ENCODE results near the gene KAZN.

The KAZN gene

DNA sequence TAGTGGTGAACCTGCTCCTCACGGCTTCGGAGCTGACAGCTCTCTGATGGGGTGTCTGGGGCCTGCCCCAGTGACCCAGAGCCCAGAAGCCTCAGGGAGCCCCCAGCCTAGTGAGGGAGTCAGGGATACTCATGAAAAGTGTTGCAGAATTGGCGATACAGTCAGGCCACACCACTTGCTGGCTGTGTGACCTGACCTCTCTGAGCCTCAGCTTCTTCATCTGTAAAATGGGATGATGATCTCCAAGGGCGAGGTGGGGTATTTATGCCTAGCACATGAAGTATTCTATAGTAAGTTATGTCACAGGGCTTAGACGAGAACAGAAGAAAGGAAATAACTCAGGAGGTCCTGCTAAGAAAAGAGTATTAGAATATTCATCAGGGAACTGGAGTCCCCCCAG, 556.7 kb downstream of the KAZN start:
- Histone ChIP-seq H3K36me3 (ENCODE audit: insufficient read depth, low read depth, low read length) (no peaks in the 10 kb centered on the region), H3K27ac (ENCODE audit: low read length) (no peak overlapping the region), H3K9ac (ENCODE audit: low read depth, low read length) (no peak overlapping the region), H3K9me3 (ENCODE audit: insufficient read depth, low read depth, low read length) (no peaks in the 10 kb centered on the region), H3K4me1 (ENCODE audit: insufficient read depth, low read length) (peaks cover 2% of the 10 kb centered on the region; the same call in 1 of the 2 replicates), H3K4me3 (ENCODE audit: low read length) (peak overlapping the region; percentile 82; the same call in 1 of the 2 replicates), H3K27me3 (ENCODE audit: insufficient read depth, low read length) (peaks cover 47% of the 10 kb centered on the region)

DNA sequence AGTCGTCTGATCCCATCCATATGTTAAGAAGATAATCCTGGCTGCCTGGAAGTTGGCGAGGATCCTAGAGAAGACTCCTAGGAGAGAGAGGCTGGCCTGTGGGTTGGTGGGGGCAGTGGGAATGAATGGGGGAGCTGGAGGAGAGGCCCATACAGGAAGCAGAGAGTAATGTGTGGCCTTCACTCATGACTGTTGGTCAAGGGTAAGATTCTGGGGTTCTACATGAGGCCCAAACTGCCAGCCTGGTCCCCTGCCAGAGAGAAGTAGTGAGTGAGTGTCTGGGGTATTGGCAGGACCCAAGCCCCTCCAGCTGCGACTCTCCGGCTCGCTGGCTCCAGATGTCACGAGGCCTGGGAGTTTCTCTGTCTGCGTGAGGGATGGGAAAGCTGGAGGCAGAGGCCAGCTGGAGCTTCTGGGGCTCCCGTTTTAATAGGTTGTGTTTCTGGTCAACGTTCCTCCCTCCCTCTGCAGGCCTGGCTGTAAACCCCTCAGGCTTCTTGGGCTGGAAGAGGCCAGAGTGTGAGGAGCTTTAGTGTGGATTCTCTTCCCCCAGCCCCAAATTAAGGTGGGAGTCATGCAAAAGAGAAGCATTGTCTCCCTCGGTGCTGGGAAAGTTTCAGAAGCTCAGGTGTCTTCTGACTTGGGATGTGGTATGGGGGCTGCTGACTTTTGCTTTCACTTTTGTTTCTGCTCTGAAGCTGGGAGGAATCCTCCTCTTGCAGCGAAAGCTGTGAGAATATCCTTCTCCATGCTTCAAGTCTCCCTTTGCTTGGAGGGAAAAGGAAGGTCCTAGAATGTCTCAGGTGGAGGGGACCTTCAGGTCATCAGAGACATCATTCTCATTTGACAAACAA, 557.6 kb downstream of the KAZN start:
- Histone ChIP-seq H3K36me3 (ENCODE audit: insufficient read depth, low read depth, low read length) (no peaks in the 10 kb centered on the region), H3K4me3 (ENCODE audit: low read length) (no peak overlapping the region; the same call in 1 of the 2 replicates), H3K27me3 (ENCODE audit: insufficient read depth, low read length) (peaks cover 38% of the 10 kb centered on the region), H3K9ac (ENCODE audit: low read depth, low read length) (no peak overlapping the region), H3K27ac (ENCODE audit: low read length) (no peak overlapping the region), H3K9me3 (ENCODE audit: insufficient read depth, low read depth, low read length) (no peaks in the 10 kb centered on the region), H3K4me1 (ENCODE audit: insufficient read depth, low read length) (peaks cover 2% of the 10 kb centered on the region; the same call in 1 of the 2 replicates)

DNA sequence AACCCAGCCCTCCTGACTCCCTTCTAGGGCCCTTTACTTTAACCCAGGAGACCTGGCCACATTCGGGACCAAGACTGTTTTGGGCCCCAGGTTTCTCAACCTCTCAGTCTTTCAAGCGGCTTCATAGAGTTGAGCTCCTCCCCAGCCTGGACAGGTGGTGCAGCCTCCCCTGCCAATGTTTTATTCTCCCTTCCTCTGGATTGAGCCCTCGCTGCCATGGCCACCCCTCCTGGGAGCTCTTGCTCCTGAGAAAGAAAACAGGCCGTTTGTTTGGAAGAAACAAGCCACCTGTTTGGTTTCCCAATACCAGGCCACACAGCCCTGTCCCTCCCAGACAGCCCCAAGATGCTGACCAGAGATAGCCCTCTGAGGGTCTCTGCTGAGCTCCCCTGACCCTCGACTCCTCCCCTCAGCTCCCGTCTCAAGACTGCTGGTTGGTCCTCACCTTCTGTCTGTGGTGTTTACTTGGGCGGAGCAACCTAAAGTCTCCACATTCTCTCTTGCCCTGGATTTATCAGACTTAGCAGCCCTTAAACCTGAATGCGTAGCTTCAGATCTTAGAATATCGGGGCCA, 558.4 kb downstream of the KAZN start:
- no peak overlapping the region for H3K4me3 ChIP-seq (ENCODE audit: low read length)
- H3K27ac ChIP-seq (ENCODE audit: low read length), result no peak overlapping the region
- peaks cover 2% of the 10 kb centered on the region; the same call in 1 of the 2 replicates for H3K4me1 ChIP-seq (ENCODE audit: insufficient read depth, low read length)
- no peak overlapping the region for H3K9ac ChIP-seq (ENCODE audit: low read depth, low read length)
- no peaks in the 10 kb centered on the region for H3K9me3 ChIP-seq (ENCODE audit: insufficient read depth, low read depth, low read length)
- H3K27me3 ChIP-seq (ENCODE audit: insufficient read depth, low read length), result peaks cover 30% of the 10 kb centered on the region
- no peaks in the 10 kb centered on the region for H3K36me3 ChIP-seq (ENCODE audit: insufficient read depth, low read depth, low read length)

DNA sequence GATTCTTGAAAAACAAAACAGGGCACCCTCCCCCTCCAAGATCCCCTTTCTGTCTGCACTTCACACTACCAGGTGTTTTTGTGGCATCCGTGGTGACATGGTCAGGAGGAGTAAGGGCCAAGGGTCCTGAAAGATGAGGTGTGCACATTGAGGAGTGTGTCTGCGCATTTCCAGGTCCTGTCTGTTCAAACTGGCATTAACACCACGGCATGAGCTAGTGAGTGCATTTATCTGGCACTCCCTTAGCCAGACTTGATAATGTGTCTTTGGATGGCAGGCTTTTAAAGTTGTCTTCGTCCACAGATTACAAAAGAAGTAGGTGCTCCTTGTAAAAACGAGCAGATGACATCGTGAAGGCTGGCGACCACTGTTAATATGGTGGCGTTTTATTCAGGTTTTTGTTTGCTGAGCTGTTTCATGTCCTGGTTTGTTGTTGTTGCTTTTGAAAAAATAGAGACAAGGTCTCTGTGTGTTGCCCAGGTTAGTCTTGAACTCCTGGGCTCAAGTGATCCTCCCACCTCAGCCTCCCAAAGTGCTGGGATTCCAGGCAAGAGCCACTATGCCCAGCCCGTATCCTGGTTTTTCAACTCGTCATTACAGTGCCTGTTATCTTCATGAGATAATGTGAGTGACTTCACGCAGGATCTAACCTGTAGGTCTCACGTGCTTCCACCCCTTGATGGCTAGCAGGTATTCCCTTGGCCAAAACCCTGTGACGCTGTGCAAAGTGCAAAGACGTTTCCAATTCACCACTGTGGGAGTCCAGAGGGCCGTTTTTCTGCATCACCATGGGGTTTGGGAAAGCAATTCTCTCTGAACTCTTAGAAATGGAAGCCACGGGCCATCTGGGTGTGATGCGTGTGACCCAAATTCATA, 559.3 kb downstream of the KAZN start:
- Histone ChIP-seq H3K4me3 (ENCODE audit: low read length) (no peak overlapping the region), H3K36me3 (ENCODE audit: insufficient read depth, low read depth, low read length) (no peaks in the 10 kb centered on the region), H3K4me1 (ENCODE audit: insufficient read depth, low read length) (0 out of 2 replicates have a peak, but pooled peaks cover 2% of the 10 kb centered on the region), H3K27me3 (ENCODE audit: insufficient read depth, low read length) (peaks cover 24% of the 10 kb centered on the region), H3K27ac (ENCODE audit: low read length) (no peak overlapping the region), H3K9ac (ENCODE audit: low read depth, low read length) (no peak overlapping the region), H3K9me3 (ENCODE audit: insufficient read depth, low read depth, low read length) (no peaks in the 10 kb centered on the region)

DNA sequence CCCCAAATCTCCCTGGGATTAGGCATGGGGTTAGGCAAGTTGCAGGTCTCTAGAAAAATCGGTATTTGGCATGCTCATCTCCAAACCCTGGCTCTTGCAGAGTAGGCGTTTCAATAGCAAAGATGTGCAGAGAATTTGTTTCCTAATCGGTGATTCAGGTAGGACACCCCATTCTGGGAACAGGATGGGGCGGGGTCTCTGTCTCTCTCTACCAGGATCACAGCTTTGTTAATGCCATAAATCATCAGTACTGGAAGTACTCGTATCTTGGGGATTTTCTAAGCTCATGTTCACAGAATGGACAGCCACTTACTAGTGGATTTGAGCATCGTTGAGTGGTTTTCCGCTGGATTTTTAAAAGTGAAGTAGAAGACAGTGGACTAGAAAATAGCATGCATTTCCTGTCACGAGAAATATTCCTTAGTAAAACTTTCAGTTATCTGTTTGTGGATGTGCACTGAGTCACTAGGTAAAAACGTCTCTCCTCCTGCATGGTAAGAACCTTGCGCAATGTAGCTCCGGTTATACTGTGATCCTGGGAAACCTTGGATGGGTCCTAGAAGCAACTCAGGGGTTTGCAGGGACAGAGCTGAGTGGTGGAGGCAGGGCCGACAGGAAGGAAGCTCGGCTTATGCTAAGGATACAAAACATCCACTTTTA, 560.2 kb downstream of the KAZN start:
- H3K27me3 ChIP-seq (ENCODE audit: insufficient read depth, low read length), result peaks cover 18% of the 10 kb centered on the region
- no peaks in the 10 kb centered on the region for H3K9me3 ChIP-seq (ENCODE audit: insufficient read depth, low read depth, low read length)
- 0 out of 2 replicates have a peak, but pooled peaks cover 2% of the 10 kb centered on the region for H3K4me1 ChIP-seq (ENCODE audit: insufficient read depth, low read length)
- no peak overlapping the region for H3K27ac ChIP-seq (ENCODE audit: low read length)
- H3K36me3 ChIP-seq (ENCODE audit: insufficient read depth, low read depth, low read length), result no peaks in the 10 kb centered on the region
- H3K4me3 ChIP-seq (ENCODE audit: low read length), result no peak overlapping the region
- H3K9ac ChIP-seq (ENCODE audit: low read depth, low read length), result no peak overlapping the region

DNA sequence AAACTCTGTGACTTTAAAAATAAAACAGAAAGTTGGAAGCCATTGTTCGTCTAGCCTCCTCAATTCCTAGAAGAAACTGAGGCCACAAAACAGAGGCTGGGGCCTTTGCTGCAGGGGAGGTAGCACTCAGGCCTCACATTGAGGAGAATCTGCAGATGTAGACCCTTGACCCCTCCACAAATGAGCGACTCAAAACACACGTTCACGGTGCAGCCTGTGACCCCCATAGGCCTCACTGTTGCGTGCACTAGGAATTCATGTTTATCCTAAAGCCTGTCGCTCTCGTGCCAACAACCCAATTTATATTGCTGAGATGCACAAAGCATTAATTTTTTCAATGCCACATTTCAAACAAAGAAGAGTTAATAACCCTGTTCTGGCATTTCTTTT, 560.7 kb downstream of the KAZN start:
- H3K36me3 ChIP-seq (ENCODE audit: insufficient read depth, low read depth, low read length), result no peaks in the 10 kb centered on the region
- no peak overlapping the region for H3K9ac ChIP-seq (ENCODE audit: low read depth, low read length)
- H3K27ac ChIP-seq (ENCODE audit: low read length), result no peak overlapping the region
- H3K9me3 ChIP-seq (ENCODE audit: insufficient read depth, low read depth, low read length), result no peaks in the 10 kb centered on the region
- H3K4me1 ChIP-seq (ENCODE audit: insufficient read depth, low read length), result 0 out of 2 replicates have a peak, but pooled peaks cover 2% of the 10 kb centered on the region
- peaks cover 15% of the 10 kb centered on the region for H3K27me3 ChIP-seq (ENCODE audit: insufficient read depth, low read length)
- no peak overlapping the region for H3K4me3 ChIP-seq (ENCODE audit: low read length)

DNA sequence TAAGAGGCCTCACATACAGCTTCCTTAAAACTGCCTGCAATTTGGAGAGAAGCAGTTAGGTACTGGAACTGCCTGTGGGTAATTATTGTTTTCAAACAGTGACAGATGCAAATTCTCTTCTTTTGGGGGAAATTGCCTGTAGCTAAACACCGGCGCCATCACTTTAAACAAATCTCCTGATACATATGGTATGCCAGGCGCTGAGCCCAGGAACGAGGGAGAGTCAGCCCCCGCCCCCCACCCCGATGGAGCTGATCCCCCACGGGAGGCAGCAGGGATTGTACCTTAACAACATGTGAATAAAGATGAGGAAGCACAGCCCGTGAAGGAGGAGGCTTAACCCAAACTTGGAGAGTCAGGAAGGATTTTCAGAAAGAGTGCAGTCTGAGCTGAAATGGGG, 562.1 kb downstream of the KAZN start:
- no peak overlapping the region for H3K27ac ChIP-seq (ENCODE audit: low read length)
- H3K4me3 ChIP-seq (ENCODE audit: low read length), result no peak overlapping the region
- no peak overlapping the region for H3K9ac ChIP-seq (ENCODE audit: low read depth, low read length)
- H3K36me3 ChIP-seq (ENCODE audit: insufficient read depth, low read depth, low read length), result no peaks in the 10 kb centered on the region
- H3K4me1 ChIP-seq (ENCODE audit: insufficient read depth, low read length), result no peaks in the 10 kb centered on the region
- no peaks in the 10 kb centered on the region for H3K9me3 ChIP-seq (ENCODE audit: insufficient read depth, low read depth, low read length)
- peaks cover 2% of the 10 kb centered on the region; the same call in 1 of the 2 replicates for H3K27me3 ChIP-seq (ENCODE audit: insufficient read depth, low read length)

DNA sequence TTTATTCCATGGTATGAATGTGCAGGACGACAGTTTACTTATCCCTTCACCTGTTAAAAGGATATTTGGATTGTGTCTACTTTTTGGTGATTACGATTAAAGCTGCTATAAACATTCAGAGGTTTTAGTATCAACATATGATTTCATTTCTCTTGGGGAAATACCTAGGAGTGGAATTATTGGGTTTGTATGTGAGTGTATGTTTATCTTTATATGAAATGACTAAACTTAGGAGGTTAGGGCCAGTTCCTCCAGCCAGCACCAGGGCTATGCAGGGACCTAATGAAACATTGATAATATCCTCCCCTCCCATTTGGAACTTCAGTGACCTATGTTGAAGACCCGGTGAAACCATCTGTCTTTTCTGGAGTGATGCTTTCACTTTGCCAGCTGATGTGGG, 568.9 kb downstream of the KAZN start:
- no peak overlapping the region for H3K4me3 ChIP-seq (ENCODE audit: low read length)
- H3K27me3 ChIP-seq (ENCODE audit: insufficient read depth, low read length), result no peaks in the 10 kb centered on the region
- H3K9me3 ChIP-seq (ENCODE audit: insufficient read depth, low read depth, low read length), result no peaks in the 10 kb centered on the region
- no peaks in the 10 kb centered on the region for H3K36me3 ChIP-seq (ENCODE audit: insufficient read depth, low read depth, low read length)
- H3K4me1 ChIP-seq (ENCODE audit: insufficient read depth, low read length), result no peaks in the 10 kb centered on the region
- H3K27ac ChIP-seq (ENCODE audit: low read length), result no peak overlapping the region
- H3K9ac ChIP-seq (ENCODE audit: low read depth, low read length), result no peak overlapping the region
